SH-SY5Y (cell line): ENCODE results near the gene PTPMT1.

Source experiments
- GATA2 ChIP-seq: IDR thresholded peaks from 2 replicates; pipeline ENCODE4 v1.6.1; 2011; ENCODE audit warnings: mild to moderate bottlenecking, low read depth, low read length
- GATA3 ChIP-seq: IDR thresholded peaks from 2 replicates; pipeline ENCODE4 v1.6.1; 2011; ENCODE audit warnings: low read depth, mild to moderate bottlenecking, low read length, moderate library complexity

Gene PTPMT1

DNA sequence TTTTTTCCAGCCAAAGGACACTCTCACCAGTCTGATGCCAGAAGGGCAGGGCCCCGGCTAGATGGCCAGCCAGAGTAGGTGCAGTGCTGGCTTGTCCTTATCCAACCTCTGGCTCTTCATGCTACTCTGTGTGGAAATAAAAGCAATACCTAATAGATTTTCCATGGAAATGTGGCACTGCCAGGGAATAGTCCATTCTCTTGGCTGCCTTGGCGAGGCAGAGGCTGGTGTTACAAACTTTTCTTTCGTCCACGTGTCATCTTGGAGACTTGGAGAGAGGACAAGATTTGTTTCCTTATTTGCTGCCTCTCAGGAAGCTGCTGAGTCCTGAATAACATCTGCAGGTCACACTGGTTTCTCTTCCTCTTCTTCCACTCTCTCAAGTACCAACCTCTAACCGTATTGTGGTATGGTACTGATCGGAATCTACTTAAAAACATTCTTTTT is 46.0 kb downstream of the PTPMT1 start:
- TF ChIP-seq GATA2 (no peak), GATA3 (no peak)

DNA sequence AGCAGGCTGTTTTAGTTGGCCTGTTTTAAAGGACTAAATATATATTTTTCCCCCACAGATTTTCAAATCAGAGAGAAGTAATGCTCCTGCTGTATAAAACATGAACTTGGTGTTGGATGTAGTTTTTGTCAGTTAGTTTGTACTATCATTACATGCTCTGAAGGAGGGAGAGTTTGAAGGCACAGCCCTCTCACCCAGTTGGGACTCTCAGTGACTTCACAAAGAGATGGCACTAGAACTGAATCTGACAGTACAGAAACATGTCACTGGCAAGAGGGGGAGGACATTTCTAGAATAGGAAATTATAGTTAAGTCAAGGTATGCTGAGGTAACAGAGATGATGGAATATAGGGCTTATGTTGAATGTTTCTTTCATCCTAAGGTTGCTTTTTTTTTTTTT is 49.9 kb downstream of the PTPMT1 start:
- TF ChIP-seq GATA3: no peak

DNA sequence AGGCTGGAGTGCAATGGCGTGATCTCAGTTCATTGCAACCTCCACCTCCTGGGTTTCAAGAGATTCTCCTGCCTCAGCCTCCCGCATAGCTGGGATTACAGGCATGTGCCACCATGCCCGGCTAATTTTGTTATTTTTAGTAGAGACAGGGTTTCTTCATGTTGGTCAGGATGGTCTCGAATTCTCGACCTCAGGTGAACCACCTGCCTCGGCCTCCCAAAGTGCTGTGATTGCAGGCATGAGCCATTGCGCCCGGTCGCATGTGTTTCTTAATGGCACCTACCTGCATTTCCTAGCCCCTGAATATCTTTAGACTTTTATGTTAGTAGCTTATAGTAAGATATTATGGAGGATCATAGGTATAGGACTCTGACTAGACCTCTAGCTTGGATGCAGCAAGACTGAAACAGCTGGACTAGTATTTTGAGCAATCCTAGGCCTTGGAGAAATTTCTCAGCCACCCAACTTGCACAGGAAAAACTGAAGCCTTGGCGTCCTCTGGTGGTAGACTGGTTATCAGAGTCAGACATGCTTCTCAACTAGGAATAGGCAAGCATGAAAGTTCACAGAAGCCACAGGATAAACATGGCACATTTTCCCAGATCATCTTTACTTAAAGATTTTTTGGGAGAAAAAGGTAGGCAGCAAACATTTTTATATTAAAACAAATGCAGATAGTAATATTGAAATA is 51.5 kb downstream of the PTPMT1 start:
- no peak for TF ChIP-seq GATA3
- no peak for TF ChIP-seq GATA2

DNA sequence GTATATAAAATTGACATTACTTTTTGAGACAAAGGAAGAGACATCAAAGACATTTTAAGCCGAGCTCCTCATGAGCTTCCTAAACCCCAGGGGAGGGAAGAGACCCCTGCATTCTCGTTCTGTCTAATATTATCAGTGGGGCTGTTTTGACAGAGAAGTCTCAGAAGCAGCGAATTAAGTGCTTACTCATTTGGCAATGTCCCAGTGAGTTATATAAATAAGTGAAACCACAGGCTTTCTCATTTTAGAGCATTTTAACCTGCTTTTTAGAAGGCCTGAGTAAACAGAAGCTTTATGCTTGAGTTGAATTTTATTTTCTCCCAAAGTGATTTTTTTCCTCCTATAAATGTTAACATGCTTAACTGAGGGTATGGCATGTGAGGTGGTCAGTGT is 52.0 kb downstream of the PTPMT1 start:
- TF ChIP-seq GATA2: no peak
- TF ChIP-seq GATA3: no peak

DNA sequence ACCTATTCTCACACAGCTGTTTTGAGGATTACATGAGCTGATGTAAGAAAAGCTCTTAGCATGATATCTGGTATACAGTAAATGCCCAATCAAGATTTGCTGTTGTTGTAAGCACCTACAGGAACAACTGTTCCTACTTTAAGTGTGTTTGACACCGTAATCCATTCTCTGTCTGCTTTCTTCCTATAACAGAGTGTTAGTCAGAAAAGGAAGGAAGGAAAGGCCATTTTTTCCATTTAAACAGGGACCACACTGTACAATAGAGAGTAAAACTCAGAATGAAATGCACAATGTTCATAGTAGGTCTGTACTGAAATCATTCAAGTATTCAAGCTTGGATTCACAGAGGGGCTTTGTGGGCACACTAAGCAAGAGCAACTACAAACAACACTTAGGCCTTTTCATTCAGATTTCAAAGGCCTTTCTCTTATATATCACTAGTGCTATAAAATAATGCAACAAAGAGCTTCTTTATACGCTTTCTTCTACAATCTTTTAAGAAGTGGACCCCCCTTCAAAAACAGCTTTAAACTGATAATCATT is 55.5 kb downstream of the PTPMT1 start:
- TF ChIP-seq GATA2 (no peak), GATA3 (no peak)
